C4-2B (cell line): ENCODE data around the gene TWSG1.

ENCODE experiments used
- ZFX ChIP-seq: fragments of 450-650 bp; IDR thresholded peaks from 2 replicates; pipeline ENCODE4 v1.6.1; 2017
- TF ChIP-seq, protein P1 (sequence below): fragments of 450-650 bp; conservative IDR thresholded peaks from 2 replicates; pipeline ENCODE4 v1.5.1; 2017; ENCODE audit warnings: mild to moderate bottlenecking

DNA sequence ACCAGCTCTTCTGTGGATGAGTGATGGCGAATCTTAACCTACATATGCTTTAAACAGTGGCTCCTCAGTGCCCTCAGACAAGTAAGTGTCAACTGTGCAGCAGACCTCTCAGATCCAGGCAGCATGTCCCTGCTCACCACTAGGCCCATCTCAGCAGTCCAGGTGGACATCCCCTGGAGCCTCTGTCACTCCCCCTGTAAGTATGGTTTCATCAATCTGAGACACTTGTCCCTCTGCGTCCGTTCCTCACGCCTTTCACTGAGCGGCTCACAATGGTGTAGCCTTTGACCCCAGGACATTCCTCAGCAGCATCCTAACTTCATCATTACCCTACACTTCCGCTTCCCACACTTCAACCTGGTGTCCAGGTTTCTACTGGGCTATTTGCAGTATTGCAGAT, 71.4 kb downstream of the TWSG1 start:
- TF ChIP-seq, protein P1, sequence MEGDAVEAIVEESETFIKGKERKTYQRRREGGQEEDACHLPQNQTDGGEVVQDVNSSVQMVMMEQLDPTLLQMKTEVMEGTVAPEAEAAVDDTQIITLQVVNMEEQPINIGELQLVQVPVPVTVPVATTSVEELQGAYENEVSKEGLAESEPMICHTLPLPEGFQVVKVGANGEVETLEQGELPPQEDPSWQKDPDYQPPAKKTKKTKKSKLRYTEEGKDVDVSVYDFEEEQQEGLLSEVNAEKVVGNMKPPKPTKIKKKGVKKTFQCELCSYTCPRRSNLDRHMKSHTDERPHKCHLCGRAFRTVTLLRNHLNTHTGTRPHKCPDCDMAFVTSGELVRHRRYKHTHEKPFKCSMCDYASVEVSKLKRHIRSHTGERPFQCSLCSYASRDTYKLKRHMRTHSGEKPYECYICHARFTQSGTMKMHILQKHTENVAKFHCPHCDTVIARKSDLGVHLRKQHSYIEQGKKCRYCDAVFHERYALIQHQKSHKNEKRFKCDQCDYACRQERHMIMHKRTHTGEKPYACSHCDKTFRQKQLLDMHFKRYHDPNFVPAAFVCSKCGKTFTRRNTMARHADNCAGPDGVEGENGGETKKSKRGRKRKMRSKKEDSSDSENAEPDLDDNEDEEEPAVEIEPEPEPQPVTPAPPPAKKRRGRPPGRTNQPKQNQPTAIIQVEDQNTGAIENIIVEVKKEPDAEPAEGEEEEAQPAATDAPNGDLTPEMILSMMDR: no peak
- no peak for TF ChIP-seq ZFX
